GM12878 (cell line): Measurements from ENCODE around the gene FYB1. TPM values are rescaled to one million over a fixed set of nuclear protein-coding genes. Genes with fewer than 3 reads are reported as not detected.

Source experiments
- ATAC-seq: fragments of 200-7000 bp; cut with Tn5 transposase; 3 replicates; pipeline ENCODE4 v1.9.1; 2020; ENCODE audit warnings: mild to moderate bottlenecking, moderate library complexity
- BruUV-seq: library from RNA; stranded (reverse); fragments of 400-500 nt; replicated peaks from 2 replicates; lab custom pipeline; 2021; lab: Mats Ljungman, UMichigan
- CTCF ChIA-PET: fragments of 300-600 bp; sonication (Branson Sonifier 250); formaldehyde crosslinking; extraction: SDS; loops from one replicate; lab custom pipeline; 2021; ENCODE audit warnings: inconsistent platforms; lab: Yijun Ruan, JAX
- POLR2A ChIA-PET: fragments of 350-600 bp; formaldehyde crosslinking; extraction: SDS; loops from one replicate; lab custom pipeline; 2021; ENCODE audit warnings: inconsistent platforms; lab: Charles Lee
- RAD21 ChIA-PET: fragments of 300-600 bp; sonication (Branson Sonifier 250); formaldehyde crosslinking; loops from one replicate; lab custom pipeline; 2023; ENCODE audit warnings: antibody characterized with exemption; ENCODE audit not compliant: unreplicated experiment; lab: Charles Lee
- SMC1A ChIA-PET: fragments of 300-600 bp; sonication (Branson Sonifier 250); formaldehyde crosslinking; loops from one replicate; lab custom pipeline; 2023; ENCODE audit not compliant: unreplicated experiment, uncharacterized antibody; lab: Charles Lee
- DNase-seq: peaks from one replicate; pipeline ENCODE4 v3.0.0-alpha.2; 2011; ENCODE audit warnings: low read depth, low spot score
- FAIRE-seq: peaks from 3 replicates; lab custom pipeline; 2011; peaks lifted over from hg19 to GRCh38; lab: Jason Lieb, UNC
- H2AFZ ChIP-seq: 2 replicates; pipeline ENCODE4 v1.6.0; 2011; ENCODE audit warnings: low read depth, low read length, control low read depth; ENCODE audit not compliant: control insufficient read depth
- H3K27ac ChIP-seq: 2 replicates; pipeline ENCODE4 v1.5.1; 2011; ENCODE audit warnings: control low read depth; ENCODE audit not compliant: control insufficient read depth, insufficient read depth
- H3K27me3 ChIP-seq, 2 experiments: replicated peaks in 1 of 2; 2 replicates each; pipeline versions ENCODE4 v1.6.0 to v1.6.1; 2011; ENCODE audit warnings: low read length in 1 of 2; ENCODE audit not compliant: control insufficient read depth in 2 of 2, insufficient read depth in 2 of 2
- H3K36me3 ChIP-seq, 2 experiments: 2 replicates each; pipeline ENCODE4 v1.5.1; 2011; ENCODE audit warnings: low read length in 1 of 2; ENCODE audit not compliant: control insufficient read depth in 2 of 2, insufficient read depth in 2 of 2
- H3K4me1 ChIP-seq: 2 replicates; pipeline ENCODE4 v1.6.1; 2011; ENCODE audit warnings: mild to moderate bottlenecking, low read length, moderate library complexity, mixed read lengths; ENCODE audit not compliant: control insufficient read depth, insufficient read depth
- H3K4me2 ChIP-seq: 2 replicates; pipeline ENCODE4 v1.6.0; 2011; ENCODE audit warnings: control low read depth; ENCODE audit not compliant: control insufficient read depth, insufficient read depth
- H3K4me3 ChIP-seq: fragments of 200-600 bp; sonication (generic); 2 replicates; pipeline ENCODE4 v1.5.1; 2016
- H3K79me2 ChIP-seq: 2 replicates; pipeline ENCODE4 v1.6.0; 2011; ENCODE audit warnings: low read length; ENCODE audit not compliant: control insufficient read depth, insufficient read depth
- H3K9ac ChIP-seq: 2 replicates; pipeline ENCODE4 v1.8.0; 2011; ENCODE audit warnings: low read length, control low read depth, mixed read lengths; ENCODE audit not compliant: control insufficient read depth, insufficient read depth
- H3K9me3 ChIP-seq: replicated peaks from 3 replicates; pipeline ENCODE4 v1.5.1; 2011; ENCODE audit warnings: mild to moderate bottlenecking, low read length; ENCODE audit not compliant: control insufficient read depth, insufficient read depth
- H4K20me1 ChIP-seq: 2 replicates; pipeline ENCODE4 v1.6.0; 2011; ENCODE audit not compliant: control insufficient read depth, insufficient read depth
- ATF7 ChIP-seq: fragments of 450-650 bp; IDR thresholded peaks from 2 replicates; pipeline ENCODE4 v1.6.1; 2016; ENCODE audit warnings: low read depth, mild to moderate bottlenecking
- KDM1A ChIP-seq: fragments of 200-600 bp; sonication (generic); IDR thresholded peaks from 2 replicates; pipeline ENCODE4 v1.6.1; 2016; ENCODE audit warnings: borderline replicate concordance
- MAX ChIP-seq: IDR thresholded peaks from 2 replicates; pipeline ENCODE4 v1.6.1; 2012; ENCODE audit warnings: low read depth, low read length, improper control_type of control experiment
- MYB ChIP-seq: fragments of 150-350 bp; IDR thresholded peaks from 2 replicates; pipeline ENCODE4 v1.6.1; 2014; ENCODE audit warnings: mild to moderate bottlenecking, low read depth, low read length, borderline replicate concordance
- MYC ChIP-seq: IDR thresholded peaks from 2 replicates; pipeline ENCODE4 v1.6.1; 2011; ENCODE audit warnings: mild to moderate bottlenecking, low read length, moderate library complexity, inconsistent platforms; ENCODE audit not compliant: insufficient read depth, insufficient replicate concordance, insufficient read length, severe bottlenecking
- RAD51 ChIP-seq: fragments of 450-650 bp; IDR thresholded peaks from 2 replicates; pipeline ENCODE4 v1.6.1; 2016; ENCODE audit warnings: moderate library complexity, mild to moderate bottlenecking, inconsistent platforms
- RUNX3 ChIP-seq: IDR thresholded peaks from 2 replicates; pipeline ENCODE4 v1.6.1; 2012; ENCODE audit warnings: low read length, inconsistent platforms
- SP1 ChIP-seq: IDR thresholded peaks from one replicate; pipeline ENCODE4 v1.6.1; 2011; ENCODE audit warnings: low read depth, low read length
- SUPT20H ChIP-seq: IDR thresholded peaks from 2 replicates; pipeline ENCODE4 v1.6.1; 2011; ENCODE audit warnings: low read depth, mild to moderate bottlenecking, low read length, moderate library complexity, borderline replicate concordance; ENCODE audit not compliant: control insufficient read depth
- TCF12 ChIP-seq: IDR thresholded peaks from 2 replicates; pipeline ENCODE4 v1.6.1; 2011; ENCODE audit warnings: low read depth, mild to moderate bottlenecking, low read length
- WGBS: methylation state at CpG from one replicate; pipeline ENCODE4 v1.1.6; 2016; ENCODE audit warnings: low lambda C conversion rate; ENCODE audit not compliant: insufficient replicate concordance, insufficient coverage; ENCODE audit errors: missing lambda C conversion rate; 5-methylcytosine and 5-hydroxymethylcytosine counted together
- in situ Hi-C: fragments of 300-500 bp; cut with MboI; formaldehyde crosslinking; loops from 9 replicates; pipeline ENCODE4 v1.14.3; 2018; ENCODE audit warnings: mixed read lengths
- intact Hi-C: fragments of 100-400 bp; cut with micrococcal nuclease; formaldehyde crosslinking; loops from one replicate; pipeline ENCODE4 v1.14.2; 2022; ENCODE audit not compliant: unreplicated experiment
- polyA plus RNA-seq, 11 experiments: library from polyadenylated mRNA; depleted of rRNA in 4 of 11; unstranded in 6 of 11; stranded (reverse) in 5 of 11; fragments of >200 nt; fragmentation: Nextera tagmentation in 4 of 11; fragmentation: Illumina TruSeq in 1 of 11; extraction: Ambion mirVana in 4 of 11; extraction: Trizol in 1 of 11; gene quantifications; 1 replicate in 1 of 11; 2 replicates in 10 of 11; pipeline versions ENCODE4 v1.2.1 to v1.2.3, GENCODE V29; 2011 to 2016; ENCODE audit warnings: inconsistent platforms in 2 of 11, missing spikeins in 2 of 11, low read depth in 1 of 11
- total RNA-seq, 4 experiments: library from RNA; depleted of rRNA in 3 of 4; stranded (reverse); fragments of >200 nt in 3 of 4; fragmentation: Illumina TruSeq in 1 of 4; extraction: Trizol in 1 of 4; gene quantifications; 2 replicates each; pipeline versions ENCODE4 v1.2.1 to v1.2.3, GENCODE V29; 2013 to 2021
- TF ChIP-seq, protein P1 (sequence below): fragments of 450-650 bp; conservative IDR thresholded peaks from 2 replicates; pipeline ENCODE4 v1.6.1; 2017; ENCODE audit warnings: mild to moderate bottlenecking, moderate library complexity
- TF ChIP-seq, protein P2 (sequence below): IDR thresholded peaks from 2 replicates; pipeline ENCODE4 v1.6.1; 2012; ENCODE audit warnings: low read depth, low read length, improper control_type of control experiment
- TF ChIP-seq, protein P3 (sequence below): fragments of 150-350 bp; IDR thresholded peaks from 2 replicates; pipeline ENCODE4 v1.6.1; 2014; ENCODE audit warnings: mild to moderate bottlenecking, low read depth, low read length
- TF ChIP-seq, protein P4 (sequence below): IDR thresholded peaks from 2 replicates; pipeline ENCODE4 v1.6.1; 2011; ENCODE audit warnings: low read depth, low read length, improper control_type of control experiment, borderline replicate concordance
- TF ChIP-seq, protein P5 (sequence below): fragments of 450-650 bp; IDR thresholded peaks from 2 replicates; pipeline ENCODE4 v1.6.1; 2014; ENCODE audit warnings: mild to moderate bottlenecking

The FYB1 gene
- total and polyA plus RNA-seq, 10 of the 15 experiments (the other 5 are each of a cell fraction or from before 2014, with no cell fraction given): 0.06 to 4.3 (median 0.25) TPM; not detected in 2

DNA sequence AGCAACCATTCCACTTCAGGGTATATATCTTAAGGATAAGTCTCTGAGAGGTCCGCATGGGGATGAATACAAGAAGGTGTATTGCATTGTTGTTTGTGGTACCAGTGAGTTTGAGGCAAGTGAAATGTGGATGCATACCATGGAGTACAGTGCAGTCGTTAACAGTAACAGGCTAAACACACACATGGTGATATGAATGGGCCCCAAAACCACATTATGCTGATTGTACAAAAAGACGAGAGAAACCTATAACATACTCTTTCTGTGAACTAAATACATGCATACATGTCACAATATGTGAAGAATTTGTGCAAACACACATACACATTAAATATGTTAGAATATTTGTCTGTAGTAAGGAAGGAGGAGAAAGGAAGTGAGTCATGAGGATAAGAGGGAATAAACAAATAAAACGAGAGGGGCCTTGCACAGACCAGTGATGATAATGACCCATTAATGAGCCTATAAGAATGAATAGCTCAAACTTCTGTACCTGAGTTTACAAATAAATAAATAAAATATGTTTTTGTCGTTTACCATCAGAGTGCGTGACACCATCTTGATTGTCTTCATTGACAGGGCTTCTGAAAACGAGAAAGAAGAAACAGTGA, 78.7 kb downstream of the FYB1 start:
- no peak for FAIRE-seq
- Histone ChIP-seq H2AFZ (no peak overlapping the region), H3K4me1 (no peaks in the 10 kb centered on the region), H3K79me2 (no peaks in the 10 kb centered on the region), H3K9ac (no peak overlapping the region), H4K20me1 (no peaks in the 10 kb centered on the region), H3K9me3 (no peaks in the 10 kb centered on the region), H3K27ac (no peak overlapping the region), H3K4me3 (no peak overlapping the region), H3K27me3 (no peaks in the 10 kb centered on the region), H3K36me3 (no peaks in the 10 kb centered on the region), H3K4me2 (no peak overlapping the region)
- ATAC-seq: no peak
- intact Hi-C loops (no loop called here), in situ Hi-C loops (no loop called here)
- no TSS peak for BruUV-seq
- no peak for DNase-seq
- WGBS: 38% methylated on average over 7 of the region's 7 CpGs
- ChIA-PET SMC1A (no interaction called here), CTCF (interaction anchor here (0.5 kb wide), 1 partner anchor 60 kb away, joined by 3 read pairs; no protein-coding TSS in a partner anchor), RAD21 (no interaction called here), POLR2A (no interaction called here)
- TF ChIP-seq TCF12 (no peak), ATF7 (no peak), MYC (no peak), RAD51 (no peak), MYB (no peak), SUPT20H (no peak), KDM1A (no peak), SP1 (no peak), MAX (no peak), RUNX3 (no peak)
- TF ChIP-seq, protein P1, sequence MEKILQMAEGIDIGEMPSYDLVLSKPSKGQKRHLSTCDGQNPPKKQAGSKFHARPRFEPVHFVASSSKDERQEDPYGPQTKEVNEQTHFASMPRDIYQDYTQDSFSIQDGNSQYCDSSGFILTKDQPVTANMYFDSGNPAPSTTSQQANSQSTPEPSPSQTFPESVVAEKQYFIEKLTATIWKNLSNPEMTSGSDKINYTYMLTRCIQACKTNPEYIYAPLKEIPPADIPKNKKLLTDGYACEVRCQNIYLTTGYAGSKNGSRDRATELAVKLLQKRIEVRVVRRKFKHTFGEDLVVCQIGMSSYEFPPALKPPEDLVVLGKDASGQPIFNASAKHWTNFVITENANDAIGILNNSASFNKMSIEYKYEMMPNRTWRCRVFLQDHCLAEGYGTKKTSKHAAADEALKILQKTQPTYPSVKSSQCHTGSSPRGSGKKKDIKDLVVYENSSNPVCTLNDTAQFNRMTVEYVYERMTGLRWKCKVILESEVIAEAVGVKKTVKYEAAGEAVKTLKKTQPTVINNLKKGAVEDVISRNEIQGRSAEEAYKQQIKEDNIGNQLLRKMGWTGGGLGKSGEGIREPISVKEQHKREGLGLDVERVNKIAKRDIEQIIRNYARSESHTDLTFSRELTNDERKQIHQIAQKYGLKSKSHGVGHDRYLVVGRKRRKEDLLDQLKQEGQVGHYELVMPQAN: no peak
- TF ChIP-seq, protein P2, sequence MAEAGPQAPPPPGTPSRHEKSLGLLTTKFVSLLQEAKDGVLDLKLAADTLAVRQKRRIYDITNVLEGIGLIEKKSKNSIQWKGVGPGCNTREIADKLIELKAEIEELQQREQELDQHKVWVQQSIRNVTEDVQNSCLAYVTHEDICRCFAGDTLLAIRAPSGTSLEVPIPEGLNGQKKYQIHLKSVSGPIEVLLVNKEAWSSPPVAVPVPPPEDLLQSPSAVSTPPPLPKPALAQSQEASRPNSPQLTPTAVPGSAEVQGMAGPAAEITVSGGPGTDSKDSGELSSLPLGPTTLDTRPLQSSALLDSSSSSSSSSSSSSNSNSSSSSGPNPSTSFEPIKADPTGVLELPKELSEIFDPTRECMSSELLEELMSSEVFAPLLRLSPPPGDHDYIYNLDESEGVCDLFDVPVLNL: no peak
- TF ChIP-seq, protein P3, sequence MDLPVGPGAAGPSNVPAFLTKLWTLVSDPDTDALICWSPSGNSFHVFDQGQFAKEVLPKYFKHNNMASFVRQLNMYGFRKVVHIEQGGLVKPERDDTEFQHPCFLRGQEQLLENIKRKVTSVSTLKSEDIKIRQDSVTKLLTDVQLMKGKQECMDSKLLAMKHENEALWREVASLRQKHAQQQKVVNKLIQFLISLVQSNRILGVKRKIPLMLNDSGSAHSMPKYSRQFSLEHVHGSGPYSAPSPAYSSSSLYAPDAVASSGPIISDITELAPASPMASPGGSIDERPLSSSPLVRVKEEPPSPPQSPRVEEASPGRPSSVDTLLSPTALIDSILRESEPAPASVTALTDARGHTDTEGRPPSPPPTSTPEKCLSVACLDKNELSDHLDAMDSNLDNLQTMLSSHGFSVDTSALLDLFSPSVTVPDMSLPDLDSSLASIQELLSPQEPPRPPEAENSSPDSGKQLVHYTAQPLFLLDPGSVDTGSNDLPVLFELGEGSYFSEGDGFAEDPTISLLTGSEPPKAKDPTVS: no peak
- TF ChIP-seq, protein P4, sequence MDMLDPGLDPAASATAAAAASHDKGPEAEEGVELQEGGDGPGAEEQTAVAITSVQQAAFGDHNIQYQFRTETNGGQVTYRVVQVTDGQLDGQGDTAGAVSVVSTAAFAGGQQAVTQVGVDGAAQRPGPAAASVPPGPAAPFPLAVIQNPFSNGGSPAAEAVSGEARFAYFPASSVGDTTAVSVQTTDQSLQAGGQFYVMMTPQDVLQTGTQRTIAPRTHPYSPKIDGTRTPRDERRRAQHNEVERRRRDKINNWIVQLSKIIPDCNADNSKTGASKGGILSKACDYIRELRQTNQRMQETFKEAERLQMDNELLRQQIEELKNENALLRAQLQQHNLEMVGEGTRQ: no peak
- TF ChIP-seq, protein P5, sequence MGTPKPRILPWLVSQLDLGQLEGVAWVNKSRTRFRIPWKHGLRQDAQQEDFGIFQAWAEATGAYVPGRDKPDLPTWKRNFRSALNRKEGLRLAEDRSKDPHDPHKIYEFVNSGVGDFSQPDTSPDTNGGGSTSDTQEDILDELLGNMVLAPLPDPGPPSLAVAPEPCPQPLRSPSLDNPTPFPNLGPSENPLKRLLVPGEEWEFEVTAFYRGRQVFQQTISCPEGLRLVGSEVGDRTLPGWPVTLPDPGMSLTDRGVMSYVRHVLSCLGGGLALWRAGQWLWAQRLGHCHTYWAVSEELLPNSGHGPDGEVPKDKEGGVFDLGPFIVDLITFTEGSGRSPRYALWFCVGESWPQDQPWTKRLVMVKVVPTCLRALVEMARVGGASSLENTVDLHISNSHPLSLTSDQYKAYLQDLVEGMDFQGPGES: no peak
